SH-SY5Y (cell line): Measurements from ENCODE around the gene WEE2.

Experiments
- GATA2 ChIP-seq: IDR thresholded peaks from 2 replicates; pipeline ENCODE4 v1.6.1; 2011; ENCODE audit warnings: mild to moderate bottlenecking, low read depth, low read length
- GATA3 ChIP-seq: IDR thresholded peaks from 2 replicates; pipeline ENCODE4 v1.6.1; 2011; ENCODE audit warnings: low read depth, mild to moderate bottlenecking, low read length, moderate library complexity

- TF ChIP-seq GATA3 (no peak), GATA2 (no peak)
Measured at GRCh38 chr7:141752634-141753033, 44.5 kb downstream of the WEE2 start.
